GM21360 (cell line): Measurements from ENCODE around the gene LAMB4.

Experiments used
- ATAC-seq: cut with Tn5 transposase; IDR thresholded peaks from one replicate; pipeline ENCODE4 v1.9.1; 2021; ENCODE audit warnings: mild to moderate bottlenecking, moderate library complexity; ENCODE audit not compliant: unreplicated experiment

The LAMB4 gene

GRCh38 chr7:108130261-108130660, at the start of gene LAMB4:
TSS of gene LAMB4 (minus strand) at chr7:108130361. CDS start at chr7:108123164, 7,197 bp downstream.
- no peak for ATAC-seq

- ATAC-seq = no peak
Observed at GRCh38 chr7:108178398-108178797, 48.2 kb upstream of the LAMB4 start.

- no peak for ATAC-seq
Observed at GRCh38 chr7:108171164-108171563, 41.0 kb upstream of the LAMB4 start.

- ATAC-seq = no peak
Observed at GRCh38 chr7:108170251-108170650, 40.1 kb upstream of the LAMB4 start.

GRCh38 chr7:108167460-108167859, 37.3 kb upstream of the LAMB4 start:
- no peak for ATAC-seq

GRCh38 chr7:108166687-108167086, 36.5 kb upstream of the LAMB4 start:
- no peak for ATAC-seq

- ATAC-seq = no peak
Observed at GRCh38 chr7:108165723-108166122, 35.6 kb upstream of the LAMB4 start.

- no peak for ATAC-seq
Observed at GRCh38 chr7:108164946-108165345, 34.8 kb upstream of the LAMB4 start.

- no peak for ATAC-seq
Observed at GRCh38 chr7:108164342-108164741, 34.2 kb upstream of the LAMB4 start.

- ATAC-seq = no peak
Observed at GRCh38 chr7:108158776-108159175, 28.6 kb upstream of the LAMB4 start.

GRCh38 chr7:108157606-108158335, 27.6 kb upstream of the LAMB4 start:
- ATAC-seq = no peak

- ATAC-seq = no peak
Observed at GRCh38 chr7:108156897-108157605, 26.9 kb upstream of the LAMB4 start.

- ATAC-seq = no peak
Observed at GRCh38 chr7:108152198-108152597, 22.0 kb upstream of the LAMB4 start.

- no peak for ATAC-seq
Observed at GRCh38 chr7:108149908-108150307, 19.7 kb upstream of the LAMB4 start.

GRCh38 chr7:108149119-108149518, 19.0 kb upstream of the LAMB4 start:
- ATAC-seq = no peak

GRCh38 chr7:108147031-108147563, 16.9 kb upstream of the LAMB4 start:
- no peak for ATAC-seq

- no peak for ATAC-seq
Observed at GRCh38 chr7:108146070-108146842, 16.1 kb upstream of the LAMB4 start.

- no peak for ATAC-seq
Observed at GRCh38 chr7:108145401-108145800, 15.2 kb upstream of the LAMB4 start.

- ATAC-seq = no peak
Observed at GRCh38 chr7:108144931-108145330, 14.8 kb upstream of the LAMB4 start.

- ATAC-seq = no peak
Observed at GRCh38 chr7:108143658-108144420, 13.7 kb upstream of the LAMB4 start.
